K562 (cell line): ENCODE data around the gene DNAH1. TPM values are rescaled to one million over a fixed set of nuclear protein-coding genes. Genes with fewer than 3 reads are reported as not detected.

Experiments
- ATAC-seq: fragments of 200-7000 bp; cut with Tn5 transposase; 3 replicates; pipeline ENCODE4 v1.9.1; 2020; ENCODE audit warnings: moderate library complexity
- BruUV-seq: library from RNA; stranded (reverse); fragments of 400-500 nt; replicated peaks from 2 replicates; lab custom pipeline; 2021; lab: Mats Ljungman, UMichigan
- CTCF ChIA-PET: fragments of 300-600 bp; formaldehyde crosslinking; extraction: SDS; loops from one replicate; lab custom pipeline; 2021; ENCODE audit warnings: low intra/inter-chr PET ratio; lab: Yijun Ruan, JAX
- POLR2A ChIA-PET: fragments of 300-600, 350-650 bp; sonication (Branson Sonifier 250); formaldehyde crosslinking; extraction: SDS; loops from one replicate; lab custom pipeline; 2021; ENCODE audit warnings: antibody characterized with exemption, inconsistent platforms; lab: Yijun Ruan, JAX
- DNase-seq, 4 experiments: peaks; one replicate each; pipeline versions ENCODE4 v3.0.0 to v3.0.0-alpha.2; 2011 to 2018; ENCODE audit warnings: low spot score in 3 of 4, mixed read lengths in 3 of 4; ENCODE audit errors: extremely low read depth in 1 of 4
- FAIRE-seq: peaks from 2 replicates; lab custom pipeline; 2011; peaks lifted over from hg19 to GRCh38; lab: Jason Lieb, UNC
- H2AFZ ChIP-seq: 2 replicates; pipeline ENCODE4 v1.6.0; 2011; ENCODE audit warnings: low read depth, low read length, control low read depth, inconsistent platforms
- H3K27ac ChIP-seq: fragments of 200-600 bp; 3 replicates; pipeline ENCODE4 v1.8.0; 2011; ENCODE audit warnings: low read depth, mild to moderate bottlenecking, control low read depth, inconsistent platforms, low read length, moderate library complexity, mixed read lengths; ENCODE audit errors: extremely low read depth
- H3K27me3 ChIP-seq, 2 experiments: fragments of 300-600 bp in 1 of 2; 2 replicates in 1 of 2; 3 replicates in 1 of 2; pipeline versions ENCODE4 v1.6.0 to v1.8.0; 2011; ENCODE audit warnings: inconsistent platforms in 2 of 2, low read length in 2 of 2, mild to moderate bottlenecking in 1 of 2, mixed read lengths in 1 of 2, moderate library complexity in 1 of 2; ENCODE audit not compliant: control insufficient read depth in 2 of 2, insufficient read depth in 2 of 2
- H3K36me3 ChIP-seq: fragments of 300-600 bp; 3 replicates; pipeline ENCODE4 v1.8.0; 2011; ENCODE audit warnings: mild to moderate bottlenecking, low read length, inconsistent platforms; ENCODE audit not compliant: control insufficient read depth, insufficient read depth
- H3K4me1 ChIP-seq, 2 experiments: fragments of 200-600 bp in 1 of 2; replicated peaks in 1 of 2; 2 replicates in 1 of 2; 3 replicates in 1 of 2; pipeline versions ENCODE4 v1.5.1 to v1.8.0; 2011; ENCODE audit warnings: inconsistent platforms in 2 of 2, low read length in 2 of 2, mild to moderate bottlenecking in 1 of 2, mixed read lengths in 1 of 2, moderate library complexity in 1 of 2; ENCODE audit not compliant: control insufficient read depth in 2 of 2, insufficient read depth in 2 of 2
- H3K4me2 ChIP-seq: 2 replicates; pipeline ENCODE4 v1.6.1; 2011; ENCODE audit warnings: low read length, control low read depth, inconsistent platforms, mixed read lengths; ENCODE audit not compliant: insufficient read depth
- H3K4me3 ChIP-seq: fragments of 200-600 bp; sonication (generic), shearing (Covaris generic); 2 replicates; pipeline ENCODE4 v1.5.1; 2016; ENCODE audit warnings: control low read depth, inconsistent platforms
- H3K79me2 ChIP-seq: fragments of 200-600 bp; 3 replicates; pipeline ENCODE4 v1.8.0; 2011; ENCODE audit warnings: low read length, inconsistent platforms; ENCODE audit not compliant: control insufficient read depth, insufficient read depth
- H3K9ac ChIP-seq, 2 experiments: 2 replicates each; pipeline versions ENCODE4 v1.6.0 to v1.6.1; 2011; ENCODE audit warnings: low read depth in 2 of 2, low read length in 2 of 2, control low read depth in 1 of 2, inconsistent platforms in 1 of 2, mild to moderate bottlenecking in 1 of 2, mixed read lengths in 1 of 2; ENCODE audit not compliant: insufficient read depth in 1 of 2
- H3K9me1 ChIP-seq: one replicate; pipeline ENCODE4 v1.6.0; 2011; ENCODE audit warnings: inconsistent platforms, mild to moderate bottlenecking, low read length, moderate library complexity; ENCODE audit not compliant: control insufficient read depth, insufficient read depth
- H3K9me3 ChIP-seq: replicated peaks from 2 replicates; pipeline ENCODE4 v1.5.1; 2011; ENCODE audit warnings: low read depth, low read length, inconsistent platforms; ENCODE audit not compliant: control insufficient read depth, insufficient read depth
- H4K20me1 ChIP-seq: replicated peaks from 2 replicates; pipeline ENCODE4 v1.6.1; 2011; ENCODE audit warnings: low read length, inconsistent platforms, mixed read lengths; ENCODE audit not compliant: control insufficient read depth, insufficient read depth
- BDP1 ChIP-seq: IDR thresholded peaks from 3 replicates; pipeline ENCODE4 v1.6.1; 2011; ENCODE audit not compliant: insufficient read length, insufficient read depth
- CBFA2T3 ChIP-seq: fragments of 450-650 bp; IDR thresholded peaks from 2 replicates; pipeline ENCODE4 v1.6.1; 2017
- GATAD2B ChIP-seq: fragments of 450-650 bp; IDR thresholded peaks from 2 replicates; pipeline ENCODE4 v1.6.1; 2017; ENCODE audit warnings: mild to moderate bottlenecking, borderline replicate concordance
- KDM4B ChIP-seq, 2 experiments: fragments of 450-650 bp in 1 of 2; sonication (generic) in 1 of 2; IDR thresholded peaks; 2 replicates each; pipeline ENCODE4 v1.6.1; 2016 to 2017; ENCODE audit warnings: borderline replicate concordance in 2 of 2, antibody characterized with exemption in 1 of 2, low read depth in 1 of 2, mild to moderate bottlenecking in 1 of 2
- MCM5 ChIP-seq: fragments of 450-650 bp; IDR thresholded peaks from 2 replicates; pipeline ENCODE4 v1.6.1; 2016; ENCODE audit warnings: low read depth
- SRF ChIP-seq, 2 experiments: fragments of 250-450, 450-650 bp in 1 of 2; sonication (Bioruptor Pico) in 1 of 2; sonication (generic) in 1 of 2; formaldehyde crosslinking; IDR thresholded peaks; 2 replicates each; pipeline versions ENCODE4 v1.5.0 to v1.5.1; 2020 to 2022; ENCODE audit warnings: mild to moderate bottlenecking in 1 of 2, missing genetic modification reagents in 1 of 2
- ZNF316 ChIP-seq: fragments of 450-650 bp; IDR thresholded peaks from 2 replicates; pipeline ENCODE4 v1.6.1; 2016
- WGBS: fragments of 100-300 bp; shearing (Covaris generic); methylation state at CpG from one replicate; pipeline ENCODE4 v1.1.6; 2016; ENCODE audit warnings: low coverage, mixed read lengths; ENCODE audit not compliant: insufficient coverage; ENCODE audit errors: missing lambda C conversion rate; 5-methylcytosine and 5-hydroxymethylcytosine counted together
- in situ Hi-C: fragments of 300-500 bp; cut with MboI; formaldehyde crosslinking; loops from 4 replicates; pipeline ENCODE4 v1.15.0; 2018; ENCODE audit warnings: inconsistent platforms, mixed read lengths
- intact Hi-C: fragments of 100-400 bp; cut with micrococcal nuclease; formaldehyde crosslinking; loops from 2 replicates; pipeline ENCODE4 v1.14.2; 2022
- polyA plus RNA-seq, 8 experiments: library from polyadenylated mRNA; depleted of rRNA in 4 of 8; stranded (reverse) in 5 of 8; unstranded in 3 of 8; fragments of >200 nt; fragmentation: Nextera tagmentation in 2 of 8; fragmentation: Illumina TruSeq in 1 of 8; extraction: Ambion mirVana in 2 of 8; extraction: Trizol in 1 of 8; gene quantifications; 2 replicates each; pipeline versions ENCODE4 v1.2.1 to v1.2.3, GENCODE V29; 2011 to 2014; ENCODE audit warnings: inconsistent platforms in 1 of 8, missing spikeins in 1 of 8
- total RNA-seq, 7 experiments: library from RNA; depleted of rRNA in 6 of 7; stranded (reverse); fragments of >200 nt in 6 of 7; fragmentation: Illumina TruSeq in 2 of 7; extraction: Trizol in 2 of 7; gene quantifications; 2 replicates each; pipeline versions ENCODE4 v1.2.1 to v1.2.3, GENCODE V29; 2011 to 2021; ENCODE audit warnings: low replicate concordance in 1 of 7
- TF ChIP-seq, protein P1 (sequence below): sonication (generic); formaldehyde crosslinking; IDR thresholded peaks from 2 replicates; pipeline ENCODE4 v1.8.0; 2022; ENCODE audit warnings: missing genetic modification reagents, mild to moderate bottlenecking, borderline replicate concordance
- TF ChIP-seq, protein P2 (sequence below): fragments of 450-650 bp; IDR thresholded peaks from 2 replicates; pipeline ENCODE4 v1.6.1; 2017; ENCODE audit warnings: mild to moderate bottlenecking, moderate library complexity

Gene DNAH1
- total and polyA plus RNA-seq, 9 of the 15 experiments (the other 6 are each of a cell fraction or from before 2014, with no cell fraction given) = 0.04 to 0.84 (median 0.50) TPM

DNA sequence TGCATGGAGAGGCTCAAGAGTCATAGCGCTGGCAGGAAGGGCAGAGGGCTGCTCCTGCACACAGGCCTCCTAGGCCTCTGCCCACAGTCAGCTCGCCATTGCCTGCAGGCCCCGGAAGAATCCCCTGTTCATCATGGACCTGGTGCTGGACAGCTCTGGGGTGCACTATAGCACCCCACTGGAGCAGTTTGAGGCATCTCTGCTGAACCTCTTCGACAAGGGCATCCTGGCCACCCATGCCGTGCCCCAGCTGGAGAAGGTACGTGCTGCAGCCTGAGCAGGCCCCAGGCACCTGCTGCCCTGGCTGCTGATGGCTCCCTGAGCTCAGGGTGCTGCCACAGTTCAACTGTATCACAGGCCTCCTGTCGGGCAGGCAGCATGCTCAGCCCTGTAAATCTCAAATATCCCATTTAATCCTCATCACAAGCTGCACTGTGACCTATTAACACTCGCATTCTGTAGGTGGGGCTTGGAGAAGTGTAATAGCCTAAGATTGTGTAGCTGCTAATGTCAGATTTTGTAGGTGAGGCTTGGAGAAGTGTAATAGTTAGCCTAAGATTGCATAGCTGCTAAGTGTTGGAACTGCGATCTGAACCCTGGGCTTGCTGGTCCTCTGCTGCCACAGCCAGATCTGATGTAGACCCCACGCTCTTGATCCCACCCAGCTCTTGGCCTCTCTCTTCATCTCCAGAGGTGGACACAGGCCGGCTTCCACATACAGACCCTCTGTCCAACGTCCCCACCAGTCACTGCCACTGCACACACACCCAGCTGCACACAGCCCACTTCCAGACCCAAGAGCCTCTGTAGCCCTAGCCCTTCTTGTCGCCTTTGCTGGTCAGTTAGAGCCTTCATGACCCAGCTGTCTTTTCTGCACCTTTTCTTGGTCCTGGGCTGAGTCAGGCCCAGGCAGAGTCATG, 31.9 kb downstream of the DNAH1 start:
- BruUV-seq = no TSS peak
- Histone ChIP-seq H2AFZ (no peak overlapping the region), H3K27me3 (no peaks in the 10 kb centered on the region; a peak in 1 of 5 replicates), H4K20me1 (no peaks in the 10 kb centered on the region), H3K4me3 (no peak overlapping the region), H3K9me1 (no peaks in the 10 kb centered on the region), H3K79me2 (no peaks in the 10 kb centered on the region), H3K9me3 (no peaks in the 10 kb centered on the region), H3K4me2 (no peak overlapping the region), H3K9ac (no peak overlapping the region), H3K4me1 (peaks cover 0 to 12% of the 10 kb centered on the region in 2 experiments; a peak in 2 of 5 replicates), H3K36me3 (no peaks in the 10 kb centered on the region), H3K27ac (no peak overlapping the region)
- 12% methylated on average over 11 of the region's 13 CpGs for WGBS
- CTCF ChIA-PET = no interaction called here
- intact Hi-C loops (no loop called here), in situ Hi-C loops (no loop called here)
- POLR2A ChIA-PET = interaction anchor here (0.6 to 1.2 kb wide), 4 partner anchors 13 to 96 kb away, joined by 3 to 4 read pairs (median 3); no protein-coding TSS in a partner anchor
- FAIRE-seq (no peak), ATAC-seq (no peak), DNase-seq (no peak)
- TF ChIP-seq BDP1 (no peak), ZNF316 (no peak), MCM5 (no peak), SRF (CRISPR knock-in tag; IDR thresholded peaks at IDR 0.05) (no peak), GATAD2B (no peak), KDM4B (IDR thresholded peaks at IDR 0.05; ENCODE audit: borderline replicate concordance in 2 of 2, low read depth in 1 of 2) (no peak), CBFA2T3 (0 out of 2 replicates have a peak, but pooled peaks have one; percentile 6)
- TF ChIP-seq, protein P1, sequence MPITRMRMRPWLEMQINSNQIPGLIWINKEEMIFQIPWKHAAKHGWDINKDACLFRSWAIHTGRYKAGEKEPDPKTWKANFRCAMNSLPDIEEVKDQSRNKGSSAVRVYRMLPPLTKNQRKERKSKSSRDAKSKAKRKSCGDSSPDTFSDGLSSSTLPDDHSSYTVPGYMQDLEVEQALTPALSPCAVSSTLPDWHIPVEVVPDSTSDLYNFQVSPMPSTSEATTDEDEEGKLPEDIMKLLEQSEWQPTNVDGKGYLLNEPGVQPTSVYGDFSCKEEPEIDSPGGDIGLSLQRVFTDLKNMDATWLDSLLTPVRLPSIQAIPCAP (CRISPR knock-in tag) = no peak
- TF ChIP-seq, protein P2, sequence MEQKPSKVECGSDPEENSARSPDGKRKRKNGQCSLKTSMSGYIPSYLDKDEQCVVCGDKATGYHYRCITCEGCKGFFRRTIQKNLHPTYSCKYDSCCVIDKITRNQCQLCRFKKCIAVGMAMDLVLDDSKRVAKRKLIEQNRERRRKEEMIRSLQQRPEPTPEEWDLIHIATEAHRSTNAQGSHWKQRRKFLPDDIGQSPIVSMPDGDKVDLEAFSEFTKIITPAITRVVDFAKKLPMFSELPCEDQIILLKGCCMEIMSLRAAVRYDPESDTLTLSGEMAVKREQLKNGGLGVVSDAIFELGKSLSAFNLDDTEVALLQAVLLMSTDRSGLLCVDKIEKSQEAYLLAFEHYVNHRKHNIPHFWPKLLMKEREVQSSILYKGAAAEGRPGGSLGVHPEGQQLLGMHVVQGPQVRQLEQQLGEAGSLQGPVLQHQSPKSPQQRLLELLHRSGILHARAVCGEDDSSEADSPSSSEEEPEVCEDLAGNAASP = no peak
